DND-41 (cell line): ENCODE measurements around the gene SLC1A4.

Source experiments
- ATAC-seq: fragments of 200-7000 bp; cut with Tn5 transposase; 3 replicates; pipeline ENCODE4 v1.9.1; 2021; ENCODE audit warnings: low read depth; ENCODE audit not compliant: insufficient read depth
- DNase-seq: peaks from one replicate; pipeline ENCODE4 v3.0.0-alpha.2; 2020
- H2AFZ ChIP-seq: 2 replicates; pipeline ENCODE4 v1.6.0; 2012; ENCODE audit warnings: low read depth, low read length
- H3K27ac ChIP-seq: 2 replicates; pipeline ENCODE4 v1.5.1; 2012; ENCODE audit warnings: low read length, inconsistent platforms
- H3K27me3 ChIP-seq: fragments of 200-600 bp; sonication (generic); 2 replicates; pipeline ENCODE4 v1.6.0; 2012; ENCODE audit warnings: low read length, mild to moderate bottlenecking, inconsistent platforms; ENCODE audit not compliant: insufficient read depth, poor library complexity
- H3K36me3 ChIP-seq: 2 replicates; pipeline ENCODE4 v1.5.1; 2012; ENCODE audit warnings: low read length, inconsistent platforms; ENCODE audit not compliant: insufficient read depth
- H3K4me1 ChIP-seq: 2 replicates; pipeline ENCODE4 v1.5.1; 2012; ENCODE audit warnings: mild to moderate bottlenecking, low read length; ENCODE audit not compliant: insufficient read depth
- H3K4me2 ChIP-seq: 2 replicates; pipeline ENCODE4 v1.6.0; 2012; ENCODE audit warnings: mild to moderate bottlenecking, moderate library complexity, low read length, inconsistent platforms; ENCODE audit not compliant: insufficient read depth
- H3K4me3 ChIP-seq, 2 experiments: fragments of 200-600 bp in 1 of 2; shearing (Covaris generic) in 1 of 2; 2 replicates each; pipeline ENCODE4 v1.5.1; 2012 to 2016; ENCODE audit warnings: inconsistent platforms in 2 of 2, low read length in 2 of 2, mild to moderate bottlenecking in 2 of 2, low read depth in 1 of 2, moderate library complexity in 1 of 2
- H3K79me2 ChIP-seq: 2 replicates; pipeline ENCODE4 v1.6.0; 2012; ENCODE audit warnings: low read length, inconsistent platforms; ENCODE audit not compliant: insufficient read depth
- H3K9ac ChIP-seq: 2 replicates; pipeline ENCODE4 v1.6.0; 2012; ENCODE audit warnings: low read depth, mild to moderate bottlenecking, inconsistent platforms, low read length, moderate library complexity
- H3K9me3 ChIP-seq: 2 replicates; pipeline ENCODE4 v1.5.1; 2012; ENCODE audit warnings: low read length, moderate library complexity, mild to moderate bottlenecking, inconsistent platforms; ENCODE audit not compliant: insufficient read depth, severe bottlenecking
- H4K20me1 ChIP-seq: 2 replicates; pipeline ENCODE4 v1.6.0; 2012; ENCODE audit warnings: low read length; ENCODE audit not compliant: insufficient read depth
- CTCF ChIP-seq: IDR thresholded peaks from 2 replicates; pipeline ENCODE4 v1.5.1; 2012; ENCODE audit warnings: borderline replicate concordance, low read length, moderate library complexity, mild to moderate bottlenecking; ENCODE audit not compliant: poor library complexity, severe bottlenecking; ENCODE audit errors: extremely low read depth
- EZH2 ChIP-seq: IDR thresholded peaks from 3 replicates; pipeline ENCODE4 v1.6.1; 2012; ENCODE audit warnings: borderline replicate concordance, low read depth, mild to moderate bottlenecking, moderate library complexity, low read length, inconsistent platforms; ENCODE audit not compliant: severe bottlenecking

Gene SLC1A4

GRCh38 chr2:65045651-65046050, 56.5 kb downstream of the SLC1A4 start:
- peaks cover 3% of the 10 kb centered on the region; the same call in 1 of the 2 replicates for H3K36me3 ChIP-seq
- no peaks in the 10 kb centered on the region for H4K20me1 ChIP-seq
- H2AFZ ChIP-seq, result no peak overlapping the region
- TF ChIP-seq EZH2, result no peak
- TF ChIP-seq CTCF, result no peak
- H3K9ac ChIP-seq, result no peak overlapping the region
- no peak overlapping the region for H3K4me2 ChIP-seq
- H3K79me2 ChIP-seq, result no peaks in the 10 kb centered on the region
- no peak overlapping the region for H3K4me3 ChIP-seq
- no peak for DNase-seq
- H3K27me3 ChIP-seq, result no peaks in the 10 kb centered on the region
- ATAC-seq, result no peak
- peaks cover 12% of the 10 kb centered on the region for H3K9me3 ChIP-seq
- H3K27ac ChIP-seq, result no peak overlapping the region
- no peaks in the 10 kb centered on the region for H3K4me1 ChIP-seq

- no peak for TF ChIP-seq EZH2
- no peak for TF ChIP-seq CTCF
- Histone ChIP-seq H3K36me3 (peaks cover 3% of the 10 kb centered on the region; the same call in 1 of the 2 replicates), H3K4me2 (no peak overlapping the region), H3K9me3 (peaks cover 12% of the 10 kb centered on the region), H3K4me1 (no peaks in the 10 kb centered on the region), H2AFZ (no peak overlapping the region), H3K79me2 (no peaks in the 10 kb centered on the region), H3K4me3 (no peak overlapping the region), H3K9ac (no peak overlapping the region), H3K27ac (no peak overlapping the region), H4K20me1 (no peaks in the 10 kb centered on the region), H3K27me3 (no peaks in the 10 kb centered on the region)
- ATAC-seq (no peak), DNase-seq (no peak)
Observed at GRCh38 chr2:65046633-65047407, 57.6 kb downstream of the SLC1A4 start.

- Histone ChIP-seq H3K4me2 (no peak overlapping the region), H4K20me1 (no peaks in the 10 kb centered on the region), H3K9ac (no peak overlapping the region), H3K4me1 (peaks cover 17% of the 10 kb centered on the region), H3K36me3 (peaks cover 3% of the 10 kb centered on the region; the same call in 1 of the 2 replicates), H3K27me3 (no peaks in the 10 kb centered on the region), H3K79me2 (no peaks in the 10 kb centered on the region), H3K9me3 (peaks cover 8% of the 10 kb centered on the region), H3K27ac (no peak overlapping the region), H2AFZ (no peak overlapping the region), H3K4me3 (no peak overlapping the region)
- no peak for ATAC-seq
- TF ChIP-seq CTCF (no peak), EZH2 (no peak)
- DNase-seq, result no peak
Observed at GRCh38 chr2:65049010-65049639, 59.9 kb downstream of the SLC1A4 start.
